HG02623 (cell line): ENCODE results near the gene CTTN.

ENCODE experiments used
- ATAC-seq: cut with Tn5 transposase; IDR thresholded peaks from one replicate; pipeline ENCODE4 v1.9.1; 2021; ENCODE audit warnings: moderate library complexity; ENCODE audit not compliant: unreplicated experiment

CTTN gene

DNA sequence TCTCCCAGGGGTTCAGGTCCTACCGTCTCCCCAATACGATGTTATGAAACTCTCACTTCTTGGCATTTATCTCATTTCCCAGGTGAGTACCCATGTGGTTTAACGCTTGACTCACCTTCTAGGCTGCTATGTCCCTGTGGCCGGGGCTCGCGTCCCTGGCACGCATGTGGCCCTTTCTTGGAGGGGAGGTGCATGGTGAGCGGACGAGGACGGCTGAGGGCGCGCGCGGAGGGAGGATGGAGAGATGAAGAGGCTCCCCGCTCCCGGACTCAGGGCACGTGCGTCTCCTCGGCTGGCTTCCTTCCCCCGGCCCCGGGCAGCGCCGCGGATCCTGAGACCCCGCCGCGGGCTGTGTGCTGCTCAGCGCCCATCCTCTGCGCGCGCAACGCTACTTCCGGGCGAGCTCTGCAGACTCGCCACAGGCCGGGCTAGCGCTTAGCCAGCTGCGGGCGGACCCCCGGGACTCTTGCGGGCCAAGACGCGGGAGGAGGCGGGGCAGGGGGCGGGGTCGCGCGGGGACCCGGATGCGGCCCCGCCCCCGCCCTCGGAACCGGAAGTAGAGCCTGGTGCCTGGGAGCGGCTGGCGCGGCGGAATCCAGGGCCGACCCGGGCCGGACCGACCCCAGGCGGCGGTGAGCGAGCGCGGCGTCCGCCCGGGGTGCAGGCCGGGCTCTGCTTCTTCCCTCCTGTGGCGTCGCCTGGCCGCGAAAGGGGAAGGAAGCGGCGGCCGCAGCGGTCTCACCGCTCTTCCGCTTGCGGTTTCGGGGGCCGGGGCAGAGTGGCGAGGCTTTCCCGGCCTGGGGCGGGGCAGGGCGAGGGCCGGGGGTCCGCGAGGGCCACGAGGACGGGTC lies at the start of gene CTTN:
TSS of gene CTTN (plus strand) at position 547 of the 851 bp plus-strand sequence. CDS start 8,769 bp downstream, outside the sequence.
- no peak for ATAC-seq

DNA sequence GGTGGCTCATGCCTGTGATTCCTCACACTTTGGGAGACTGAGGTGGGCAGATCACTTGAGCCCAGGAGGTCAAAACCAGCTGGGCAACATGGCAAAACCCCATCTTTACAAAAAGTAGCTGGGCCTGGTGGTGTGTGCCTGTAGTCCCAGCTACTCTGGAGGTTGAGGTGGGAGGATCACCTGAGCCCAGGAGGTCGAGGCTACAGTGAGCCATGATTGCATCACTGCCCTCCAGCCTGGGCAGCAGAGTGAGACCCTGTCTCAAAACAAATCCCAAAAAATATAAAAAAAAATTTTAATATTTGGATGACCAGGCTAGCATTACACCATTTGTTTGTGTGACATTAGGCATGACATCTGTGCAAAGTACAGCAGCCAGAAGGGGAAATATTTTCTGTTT lies 49.7 kb upstream of the CTTN start:
- no peak for ATAC-seq

DNA sequence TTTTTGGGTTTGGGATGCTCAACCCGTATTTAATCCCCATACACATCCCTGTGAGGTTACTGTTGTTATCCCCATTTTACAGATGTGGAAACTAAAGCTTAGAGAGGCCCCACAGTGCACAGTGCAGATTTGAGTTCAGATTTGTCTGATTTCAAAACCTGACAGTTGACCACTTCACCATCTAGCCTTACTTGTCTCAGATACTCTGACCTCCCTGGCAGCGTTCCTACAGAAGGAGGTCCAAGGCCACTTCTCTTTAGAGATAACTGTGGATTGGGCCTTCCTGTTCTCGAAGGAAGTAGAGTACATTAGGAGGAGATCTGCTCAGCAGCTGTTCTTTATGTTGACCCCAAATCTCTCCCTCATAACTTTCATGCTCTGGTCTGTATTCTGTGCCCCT lies 46.7 kb upstream of the CTTN start:
- no peak for ATAC-seq

DNA sequence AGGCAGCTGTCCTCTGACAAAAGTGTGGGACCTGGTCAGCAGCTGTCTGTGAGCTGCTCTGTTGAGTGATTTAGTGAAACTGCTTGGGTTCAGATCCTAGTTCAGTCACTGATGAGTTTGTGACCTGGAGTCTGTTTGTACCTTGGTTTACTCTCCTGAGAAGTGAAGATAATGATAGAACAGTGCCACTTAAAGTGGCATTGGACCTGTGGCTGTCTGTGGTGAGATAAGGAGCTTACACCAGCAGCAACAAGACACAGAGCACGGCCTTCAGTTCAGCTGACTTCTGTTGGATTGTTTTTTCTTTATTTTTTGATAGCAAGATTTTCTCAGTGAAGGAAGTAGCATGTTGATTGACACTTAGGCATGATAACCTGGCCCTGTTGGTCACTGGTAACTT lies 46.2 kb upstream of the CTTN start:
- ATAC-seq = no peak

DNA sequence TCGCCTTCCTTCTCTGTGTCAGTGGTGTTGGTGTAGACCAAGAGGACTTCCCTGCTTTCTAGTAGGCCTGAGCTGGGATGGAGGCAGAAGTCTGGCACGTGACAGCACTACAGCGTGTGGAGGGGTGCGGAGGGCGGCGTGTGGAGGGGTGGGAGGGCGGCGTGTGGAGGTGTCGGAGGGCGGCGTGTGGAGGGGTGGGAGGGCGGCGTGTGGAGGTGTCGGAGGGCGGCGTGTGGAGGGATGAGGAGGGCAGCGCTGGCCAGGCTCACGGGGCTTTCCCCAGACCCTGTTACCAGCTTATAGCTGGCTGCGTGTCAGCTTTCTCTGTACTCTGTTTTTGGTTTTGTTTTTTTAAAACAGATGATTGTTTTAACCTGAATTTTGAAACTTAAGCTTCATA lies 45.7 kb upstream of the CTTN start:
- ATAC-seq = no peak

DNA sequence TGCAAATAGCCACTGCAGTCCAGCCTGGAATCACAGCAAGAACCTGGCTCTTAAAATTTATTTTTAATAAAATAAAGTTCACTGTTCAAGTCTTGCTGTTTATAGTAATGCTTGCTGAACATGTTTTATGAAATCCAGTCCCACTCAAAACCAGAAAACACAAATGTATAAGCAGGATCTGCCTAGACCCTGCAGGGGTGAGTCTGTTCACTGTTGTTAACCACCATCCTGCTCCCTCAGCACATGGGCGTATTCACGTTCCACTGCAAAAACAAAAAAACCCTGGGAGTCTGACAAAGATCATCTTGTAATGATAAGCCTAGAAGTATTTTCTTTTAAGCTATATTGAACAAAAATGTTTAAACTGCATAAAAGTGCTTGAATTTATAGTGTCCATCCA lies 45.0 kb upstream of the CTTN start:
- no peak for ATAC-seq

DNA sequence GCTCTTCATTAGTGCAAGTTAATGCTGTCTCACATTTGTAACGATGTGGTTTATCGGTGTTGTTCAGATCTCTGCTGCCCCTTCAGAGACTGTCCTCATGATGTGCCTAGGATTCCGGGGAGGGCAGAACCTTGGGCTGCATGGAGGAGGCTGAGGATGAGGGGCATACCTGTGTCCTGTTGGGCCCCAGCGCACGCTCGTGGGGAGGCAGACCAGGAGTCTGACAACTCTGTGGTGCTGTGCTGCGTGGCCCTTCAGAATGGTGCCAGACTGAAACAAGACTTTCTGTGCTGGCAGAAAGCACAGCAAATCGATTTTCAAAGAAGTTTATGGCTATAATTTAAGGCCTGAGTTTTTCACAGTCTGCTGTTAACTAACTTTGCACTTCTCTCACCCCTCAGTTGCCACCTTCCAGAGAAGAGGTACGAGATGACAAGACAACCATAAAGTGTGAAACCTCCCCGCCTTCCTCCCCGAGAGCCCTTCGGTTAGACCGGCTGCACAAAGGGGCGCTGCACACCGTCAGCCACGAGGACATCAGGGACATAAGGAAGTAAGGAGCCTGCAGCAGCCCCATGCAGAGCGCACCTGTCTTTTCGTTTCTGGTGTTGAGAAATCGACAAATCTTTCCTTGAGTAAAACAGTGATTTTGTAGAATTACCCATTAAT lies 44.3 kb upstream of the CTTN start:
- no peak for ATAC-seq

DNA sequence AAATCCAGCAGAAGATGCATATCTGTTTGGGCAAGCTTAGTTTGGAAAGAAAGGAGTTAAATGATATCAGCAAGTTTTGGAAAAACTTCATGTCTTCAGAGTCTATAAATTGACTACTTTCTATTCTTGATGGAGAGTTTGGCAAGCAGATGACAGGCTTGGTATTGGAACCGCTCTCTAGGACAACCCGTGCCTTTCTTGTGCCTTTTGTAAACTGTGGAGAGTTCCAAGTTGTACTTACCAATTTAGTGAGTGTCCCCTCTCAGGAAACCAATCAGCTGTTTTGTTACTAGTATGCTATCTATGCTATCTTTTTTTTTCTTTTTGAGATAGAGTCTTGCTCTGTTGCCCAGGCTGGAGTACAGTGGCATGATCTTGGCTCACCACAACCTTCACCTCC lies 43.7 kb upstream of the CTTN start:
- ATAC-seq = no peak

DNA sequence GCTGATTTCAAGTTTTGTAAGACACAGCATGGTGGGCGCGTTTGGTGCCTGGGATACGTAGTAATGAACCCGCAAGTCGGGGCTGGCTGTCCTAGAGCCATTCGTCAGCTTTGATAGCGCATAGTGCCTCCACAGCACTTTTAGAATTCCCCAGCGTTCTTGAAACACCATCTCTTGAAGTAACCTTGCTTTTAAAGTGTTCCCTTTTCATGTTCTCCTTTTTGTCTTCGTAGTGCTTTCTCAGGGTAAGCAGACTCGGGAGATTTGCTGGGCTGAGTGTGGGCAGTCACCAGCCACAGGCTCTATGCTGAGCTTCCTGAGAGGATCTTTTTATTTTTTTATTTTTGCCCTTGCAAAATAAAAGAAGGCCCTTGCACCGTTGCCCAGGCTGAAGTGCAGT lies 39.6 kb upstream of the CTTN start:
- no peak for ATAC-seq

DNA sequence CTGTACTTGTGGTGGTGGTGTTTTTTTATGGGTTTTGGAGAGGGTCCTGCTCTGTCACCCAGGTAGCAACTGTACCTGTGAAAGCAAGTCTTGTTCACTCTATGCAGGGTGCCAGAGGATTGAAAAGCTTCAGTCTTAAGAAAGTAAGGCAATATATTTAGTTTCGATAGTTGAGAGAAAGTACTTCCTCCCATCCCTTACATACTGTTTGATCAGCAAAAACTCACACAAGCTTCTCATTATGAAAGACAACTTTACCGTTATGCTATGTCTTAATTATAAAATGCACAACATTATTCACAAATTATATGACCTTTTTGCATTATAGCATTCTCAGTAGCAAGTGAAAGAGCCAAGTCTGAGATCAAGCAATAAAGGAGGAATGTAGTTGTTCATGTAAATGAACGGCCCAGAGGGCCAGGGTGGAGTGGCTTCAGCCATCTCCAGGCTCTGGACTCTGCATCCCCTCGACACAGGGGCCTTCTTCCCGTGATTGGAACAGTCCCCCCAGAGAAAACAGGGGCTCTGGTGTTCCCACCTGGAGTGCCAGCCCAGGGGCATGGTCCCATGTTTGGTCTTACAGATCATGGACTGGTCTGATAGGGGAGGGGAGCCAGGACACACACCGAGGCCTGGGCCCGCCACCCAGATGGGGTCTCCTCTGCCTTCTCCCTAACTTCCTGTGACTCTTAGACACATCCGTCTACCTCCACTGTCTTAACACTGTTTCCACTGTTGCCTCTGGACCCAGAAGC lies 38.7 kb upstream of the CTTN start:
- no peak for ATAC-seq

DNA sequence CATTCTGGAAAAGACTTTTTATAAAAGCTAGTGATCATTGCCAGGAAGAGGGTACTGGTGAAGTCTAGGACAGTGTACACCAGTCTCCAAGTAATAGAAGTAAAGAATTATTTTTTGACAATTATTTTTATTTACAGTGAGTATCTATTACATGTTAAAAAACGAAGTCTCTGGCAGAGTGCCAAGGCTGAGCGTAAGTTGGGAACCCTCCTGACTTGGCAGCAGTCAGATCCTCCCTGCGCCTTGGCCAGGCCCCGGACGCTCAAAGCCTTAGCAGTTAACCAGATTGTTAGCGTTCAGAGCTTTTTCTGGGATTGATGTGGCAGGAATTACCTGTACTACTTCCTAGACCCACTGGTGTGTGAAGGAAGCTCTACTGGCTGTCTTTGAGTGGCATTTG lies 38.1 kb upstream of the CTTN start:
- no peak for ATAC-seq

DNA sequence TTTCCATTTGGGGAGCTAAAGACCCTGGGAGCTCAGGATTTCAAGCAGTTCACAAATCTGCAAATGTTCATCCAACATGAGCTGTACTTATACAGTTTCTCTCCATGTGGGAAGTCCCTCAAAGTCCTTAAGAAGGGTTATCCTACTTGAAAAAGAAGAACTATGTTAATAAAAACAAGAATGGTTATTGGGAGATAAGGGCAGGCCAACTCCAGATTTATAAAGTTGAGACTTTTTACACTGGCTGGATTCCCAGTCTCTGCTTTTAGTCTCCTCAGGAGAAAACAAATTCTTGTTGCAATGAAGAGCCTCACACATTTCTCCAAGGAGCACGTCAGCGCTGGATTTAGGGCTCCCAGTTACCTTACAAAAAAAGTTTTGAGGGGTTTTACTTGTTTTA lies 34.2 kb upstream of the CTTN start:
- ATAC-seq = no peak

DNA sequence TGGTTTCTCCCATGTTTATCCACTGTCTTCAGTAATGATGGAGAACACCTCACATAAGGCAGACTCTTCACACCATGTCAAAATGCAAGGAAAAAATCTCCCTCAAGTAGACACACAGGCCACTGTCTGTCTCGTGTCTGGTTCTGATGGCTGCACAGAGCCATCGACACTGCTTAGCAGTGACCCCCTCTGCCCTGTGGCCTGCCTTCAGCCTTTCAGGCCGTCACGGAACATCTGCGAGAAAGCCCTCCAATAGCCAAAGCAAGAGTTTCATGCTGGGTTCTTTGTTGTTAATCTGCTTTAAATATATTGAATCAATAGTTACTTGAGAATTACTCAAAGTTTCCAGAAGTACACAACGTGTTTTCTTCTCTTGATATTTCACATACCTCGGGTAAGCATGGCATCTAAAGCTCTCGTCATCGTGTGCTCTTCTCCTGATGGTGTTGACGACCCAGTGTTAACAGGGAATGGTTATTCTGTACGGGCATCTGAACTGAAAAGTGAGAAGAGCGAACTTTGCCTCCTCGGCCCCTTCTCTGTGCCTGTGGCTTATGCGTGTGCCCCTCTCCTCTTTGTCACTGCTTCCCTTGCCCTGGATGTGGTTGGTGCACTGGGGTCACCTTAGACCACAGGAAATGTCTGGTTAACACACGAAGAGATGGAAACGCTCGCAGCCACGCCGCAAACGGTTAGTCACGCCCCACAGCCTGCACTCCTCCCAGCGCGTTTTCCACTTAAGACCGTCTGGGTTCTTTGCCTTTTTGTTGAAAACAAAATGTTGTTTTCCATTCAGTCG lies 33.4 kb upstream of the CTTN start:
- no peak for ATAC-seq

DNA sequence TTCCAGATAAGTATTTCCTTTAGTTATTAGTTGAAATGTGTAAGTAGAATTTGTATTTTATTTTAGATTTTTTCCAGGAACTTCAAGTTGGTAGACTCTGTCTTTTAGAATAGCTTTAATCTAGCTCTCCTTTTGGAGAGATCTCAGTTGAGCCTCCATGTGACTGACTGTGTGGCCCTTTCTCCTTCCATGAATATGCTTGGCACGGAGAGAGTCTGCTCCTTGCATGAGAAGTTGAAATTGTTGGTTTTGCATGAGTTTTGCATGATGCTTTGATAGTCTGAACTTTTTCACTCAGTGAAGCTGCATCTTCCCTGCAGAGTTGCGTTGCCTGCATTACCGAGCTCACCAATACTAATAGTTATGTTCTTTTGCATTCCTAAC lies 32.8 kb upstream of the CTTN start:
- no peak for ATAC-seq

DNA sequence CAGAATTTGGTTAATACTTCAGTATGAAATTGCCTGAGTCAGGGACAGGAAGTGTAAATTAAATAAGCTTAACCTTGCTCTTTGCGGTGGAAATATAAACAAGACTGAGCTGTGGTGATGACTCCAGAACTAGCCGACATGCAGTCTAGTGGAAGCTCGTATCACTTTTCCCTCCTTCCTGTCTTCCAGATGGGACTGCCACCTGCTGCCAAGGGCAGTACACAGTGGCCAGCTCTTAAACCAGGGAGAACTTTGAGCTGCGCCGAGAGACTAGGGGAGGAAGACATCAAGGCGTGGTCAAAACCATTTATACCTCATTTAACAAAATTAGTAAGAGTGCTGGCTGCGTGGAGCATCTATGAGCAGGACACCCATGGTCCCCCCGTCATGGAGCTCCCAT lies 31.3 kb upstream of the CTTN start:
- no peak for ATAC-seq

DNA sequence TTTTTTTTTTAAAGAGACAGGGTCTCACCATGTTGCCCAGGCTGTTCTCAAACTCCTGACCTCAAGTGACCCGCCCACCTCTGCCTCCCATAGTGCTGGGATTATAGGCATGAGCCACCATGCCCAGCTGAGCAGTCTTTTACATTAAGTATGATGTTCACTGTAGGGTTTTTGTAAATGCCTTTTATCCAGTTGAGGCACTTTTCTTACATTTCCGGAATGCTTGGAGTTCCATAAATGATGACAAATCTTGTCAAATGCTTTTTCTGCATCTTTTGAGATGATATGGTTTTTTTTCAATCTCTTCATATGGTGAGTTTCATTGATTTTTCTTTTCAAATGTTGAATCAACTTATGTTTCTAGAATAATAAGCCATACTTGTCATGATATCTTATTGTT lies 29.4 kb upstream of the CTTN start:
- no peak for ATAC-seq

DNA sequence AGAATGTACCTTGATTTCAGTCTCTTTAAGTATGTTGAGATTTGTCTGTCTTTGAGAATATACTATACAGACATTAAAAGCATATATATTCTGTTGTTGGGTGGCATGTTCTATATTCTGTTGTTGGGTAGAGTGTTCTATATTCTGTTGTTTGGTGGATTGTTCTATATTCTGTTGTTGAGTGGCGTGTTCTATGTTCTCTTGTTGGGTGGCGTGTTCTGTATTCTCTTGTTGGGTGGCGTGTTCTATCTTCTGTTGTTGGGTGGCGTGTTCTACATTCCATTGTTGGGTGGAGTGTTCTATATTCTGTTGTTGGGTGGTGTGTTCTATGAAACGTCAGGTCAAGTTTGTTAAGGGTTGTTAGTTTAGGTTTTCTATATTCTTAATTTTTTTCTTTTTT lies 27.1 kb upstream of the CTTN start:
- ATAC-seq = no peak

DNA sequence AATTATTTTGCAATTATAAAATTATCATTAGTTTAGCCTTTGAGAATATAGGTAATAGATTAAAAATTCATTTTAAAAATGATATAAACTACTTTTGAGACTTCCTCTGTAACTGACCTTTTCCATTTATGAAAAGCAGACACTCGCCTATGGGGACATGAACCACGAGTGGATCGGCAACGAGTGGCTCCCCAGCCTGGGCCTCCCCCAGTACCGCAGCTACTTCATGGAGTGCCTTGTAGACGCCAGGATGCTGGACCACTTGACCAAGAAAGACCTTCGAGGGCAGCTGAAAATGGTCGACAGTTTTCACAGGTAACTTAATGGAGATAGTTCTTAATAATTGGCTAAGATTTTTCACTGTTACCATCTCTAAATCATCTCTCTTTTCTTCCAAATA lies 26.3 kb upstream of the CTTN start:
- no peak for ATAC-seq

DNA sequence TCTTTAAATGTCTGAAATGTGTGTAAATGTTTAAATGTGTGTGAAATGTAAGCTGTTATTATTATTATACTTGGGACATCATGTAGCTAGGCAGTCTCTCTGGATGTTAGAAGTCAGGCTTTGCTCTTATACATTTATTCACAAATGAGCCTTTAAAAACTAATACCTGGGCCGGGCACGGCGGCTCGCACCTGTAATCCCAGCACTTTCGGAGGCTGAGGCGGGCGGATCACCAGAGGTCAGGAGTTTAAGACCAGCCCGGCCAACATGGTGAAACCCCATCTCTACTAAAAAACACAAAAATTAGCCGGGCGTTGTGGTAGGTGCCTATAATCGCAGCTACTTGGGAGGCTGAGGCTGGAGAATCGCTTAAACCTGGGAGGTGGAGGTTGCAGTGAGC lies 21.7 kb upstream of the CTTN start:
- ATAC-seq = no peak

DNA sequence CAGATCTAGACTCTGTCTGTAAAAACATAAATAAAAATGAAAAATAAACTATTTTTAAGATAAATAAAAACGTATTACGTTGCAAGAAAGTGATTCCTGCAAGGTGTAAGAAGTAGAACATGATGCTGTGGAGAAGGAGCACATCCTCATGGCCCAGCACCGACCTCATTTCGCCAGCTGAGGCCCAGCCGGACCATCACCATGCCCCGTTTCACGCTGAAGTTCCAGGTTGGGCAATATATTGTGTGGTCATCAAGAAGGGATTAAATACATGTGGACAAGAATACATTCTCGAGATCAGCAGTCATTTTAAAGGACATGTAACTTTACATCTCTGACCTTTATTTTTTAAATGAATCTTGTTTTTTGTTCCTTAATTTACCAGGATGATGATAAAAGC lies 20.7 kb upstream of the CTTN start:
- ATAC-seq = no peak

DNA sequence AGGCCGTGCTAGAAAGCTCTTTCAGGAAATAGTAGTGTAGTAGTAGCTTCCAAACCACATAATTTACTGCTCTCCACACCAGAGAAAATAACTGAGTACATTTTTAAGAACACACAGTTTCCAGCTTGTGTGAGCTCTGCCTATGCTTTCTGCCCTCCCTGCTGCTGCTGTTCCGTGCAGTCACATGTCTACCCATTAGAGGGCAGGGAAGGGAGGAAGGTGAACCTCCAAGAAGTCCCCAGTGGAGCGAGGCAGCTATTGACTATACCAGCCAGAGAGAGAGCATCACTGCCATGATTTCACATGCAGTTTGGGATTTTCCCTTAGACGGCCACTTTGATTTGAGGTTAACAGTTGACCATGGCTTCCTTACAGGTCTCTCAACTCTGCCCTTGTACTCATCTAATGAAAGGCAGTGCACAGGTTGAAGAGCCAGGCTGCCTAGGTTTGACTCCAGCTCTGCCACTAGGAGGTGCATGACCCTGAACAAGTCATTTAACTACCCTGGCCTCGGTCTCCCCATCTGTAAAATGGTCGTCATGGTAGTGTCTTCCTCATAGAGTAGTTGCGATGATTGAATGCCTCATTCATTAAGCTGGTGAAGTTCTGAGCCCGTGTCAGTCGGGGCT lies 19.7 kb upstream of the CTTN start:
- ATAC-seq = no peak
